HCT116 (cell line): Measurements from ENCODE around the gene FOXF2.

ENCODE experiments used
- ATF3 ChIP-seq: IDR thresholded peaks from 2 replicates; pipeline ENCODE4 v1.6.1; 2012
- CTCF ChIP-seq, 3 experiments: fragments of 200-600 bp in 1 of 3; sonication (generic) in 1 of 3; IDR thresholded peaks in 2 of 3; conservative IDR thresholded peaks in 1 of 3; 2 replicates each; pipeline ENCODE4 v1.5.1; 2012 to 2017; ENCODE audit warnings: low read depth in 2 of 3, low read length in 2 of 3, antibody characterized with exemption in 1 of 3, borderline replicate concordance in 1 of 3, control low read depth in 1 of 3, mild to moderate bottlenecking in 1 of 3, mixed read lengths in 1 of 3, mixed run types in 1 of 3, moderate library complexity in 1 of 3; ENCODE audit not compliant: insufficient read depth in 1 of 3
- EZH2phosphoT487 ChIP-seq: fragments of 200-600 bp; IDR thresholded peaks from 2 replicates; pipeline ENCODE4 v1.6.1; 2018; ENCODE audit warnings: antibody characterized with exemption, borderline replicate concordance
- JUND ChIP-seq: IDR thresholded peaks from 2 replicates; pipeline ENCODE4 v1.6.1; 2012
- POLR2A ChIP-seq: IDR thresholded peaks from 2 replicates; pipeline ENCODE4 v1.7.0; 2011; ENCODE audit warnings: borderline replicate concordance; ENCODE audit not compliant: insufficient read depth, insufficient read length; ENCODE audit errors: extremely low read depth
- POLR2AphosphoS5 ChIP-seq: IDR thresholded peaks from 2 replicates; pipeline ENCODE4 v1.6.1; 2011; ENCODE audit warnings: mild to moderate bottlenecking, low read depth, low read length, moderate library complexity
- RAD21 ChIP-seq: IDR thresholded peaks from 2 replicates; pipeline ENCODE4 v1.6.1; 2012; ENCODE audit warnings: low read depth, mild to moderate bottlenecking
- REST ChIP-seq: IDR thresholded peaks from 2 replicates; pipeline ENCODE4 v1.6.1; 2012; ENCODE audit warnings: low read depth
- ZBTB33 ChIP-seq: IDR thresholded peaks from 2 replicates; pipeline ENCODE4 v1.6.1; 2011; ENCODE audit warnings: mild to moderate bottlenecking, low read length, moderate library complexity; ENCODE audit not compliant: insufficient replicate concordance; ENCODE audit errors: extremely low read depth
- ZNF274 ChIP-seq: fragments of 200-500 bp; sonication (Bioruptor generic); IDR thresholded peaks from 2 replicates; pipeline ENCODE4 v1.6.1; 2014; ENCODE audit warnings: mild to moderate bottlenecking, low read depth, low read length, inconsistent platforms

- TF ChIP-seq CTCF (IDR thresholded peaks at IDR 0.05 in 2 of 3, conservative IDR thresholded peaks at IDR 0.05 in 1 of 3; ENCODE audit: borderline replicate concordance in 1 of 3, insufficient read depth in 1 of 3, low read depth in 2 of 3, low read length in 2 of 3), result no peak
- no peak for TF ChIP-seq JUND
- TF ChIP-seq POLR2AphosphoS5, result no peak
- no peak for TF ChIP-seq ATF3
- TF ChIP-seq REST, result no peak
- TF ChIP-seq ZNF274, result no peak
- TF ChIP-seq EZH2phosphoT487, result no peak
- no peak for TF ChIP-seq RAD21
- TF ChIP-seq POLR2A, result no peak
- TF ChIP-seq ZBTB33, result no peak
These were observed 13.0 kb downstream of the FOXF2 start for GRCh38 chr6:1402369-1402768.
